BLaER1 (cell line): ENCODE data around the gene NAB1.

ENCODE experiments used
- H3K27ac ChIP-seq: shearing (Covaris generic); formaldehyde crosslinking; 2 replicates; pipeline ENCODE4 v1.8.1; 2022
- H3K27me3 ChIP-seq: shearing (Covaris generic); formaldehyde crosslinking; 2 replicates; pipeline ENCODE4 v1.8.1; 2022
- H3K36me3 ChIP-seq: shearing (Covaris generic); formaldehyde crosslinking; 2 replicates; pipeline ENCODE4 v1.8.1; 2022
- H3K4me1 ChIP-seq: shearing (Covaris generic); formaldehyde crosslinking; 2 replicates; pipeline ENCODE4 v1.8.1; 2022
- H3K4me2 ChIP-seq: shearing (Covaris generic); formaldehyde crosslinking; 2 replicates; pipeline ENCODE4 v1.8.1; 2022
- H3K4me3 ChIP-seq: shearing (Covaris generic); formaldehyde crosslinking; 2 replicates; pipeline ENCODE4 v1.8.1; 2022
- H3K9ac ChIP-seq: shearing (Covaris generic); formaldehyde crosslinking; 2 replicates; pipeline ENCODE4 v1.8.1; 2022
- H3K9me3 ChIP-seq: shearing (Covaris generic); formaldehyde crosslinking; 2 replicates; pipeline ENCODE4 v1.8.1; 2022
- H4K20me1 ChIP-seq: shearing (Covaris generic); formaldehyde crosslinking; 2 replicates; pipeline ENCODE4 v1.8.1; 2022
- Cebpa-rat ChIP-seq: shearing (Covaris generic); IDR thresholded peaks from 2 replicates; pipeline ENCODE4 v1.8.1; 2022

The NAB1 gene

DNA sequence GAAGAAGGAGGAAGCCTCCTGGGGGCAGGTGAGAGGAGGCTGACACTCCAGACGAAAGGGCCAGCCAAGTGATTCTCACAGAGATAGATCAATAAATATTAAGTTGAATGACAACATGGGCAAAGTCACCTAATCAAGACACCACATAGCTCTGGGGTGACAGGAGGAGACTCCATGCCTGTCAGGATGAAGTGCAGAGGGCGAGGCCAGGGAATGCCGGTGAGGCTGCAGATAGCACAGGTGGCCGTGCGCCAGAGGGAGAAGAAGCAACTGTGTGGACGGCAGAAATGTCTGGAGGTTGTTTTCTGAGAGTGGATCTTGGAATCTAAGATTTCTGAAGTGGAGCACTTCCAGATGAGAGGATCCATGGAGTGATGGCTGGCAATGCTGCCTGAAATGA is 71.4 kb downstream of the NAB1 start:
- H3K4me1 ChIP-seq, result peaks cover 27% of the 10 kb centered on the region
- no peaks in the 10 kb centered on the region for H4K20me1 ChIP-seq
- H3K9me3 ChIP-seq, result peaks cover 12% of the 10 kb centered on the region
- H3K4me2 ChIP-seq, result no peak overlapping the region
- H3K27ac ChIP-seq, result no peak overlapping the region
- no peaks in the 10 kb centered on the region for H3K36me3 ChIP-seq
- no peaks in the 10 kb centered on the region for H3K27me3 ChIP-seq
- H3K9ac ChIP-seq, result no peak overlapping the region
- TF ChIP-seq Cebpa-rat, result no peak
- no peak overlapping the region for H3K4me3 ChIP-seq

- Histone ChIP-seq H4K20me1 (no peaks in the 10 kb centered on the region), H3K4me2 (no peak overlapping the region), H3K27ac (no peak overlapping the region), H3K36me3 (no peaks in the 10 kb centered on the region), H3K9me3 (peaks cover 10% of the 10 kb centered on the region), H3K27me3 (no peaks in the 10 kb centered on the region), H3K4me1 (peaks cover 27% of the 10 kb centered on the region), H3K4me3 (no peak overlapping the region), H3K9ac (no peak overlapping the region)
- TF ChIP-seq Cebpa-rat, result no peak
Observed at GRCh38 chr2:190720691-190721090, 71.8 kb downstream of the NAB1 start.

- no peak overlapping the region for H3K9ac ChIP-seq
- no peak overlapping the region for H3K4me3 ChIP-seq
Observed at GRCh38 chr2:190722061-190722759, 73.3 kb downstream of the NAB1 start.

GRCh38 chr2:190722835-190723234 is 74.0 kb downstream of the NAB1 start:
- Histone ChIP-seq H3K4me3 (no peak overlapping the region), H3K27me3 (no peaks in the 10 kb centered on the region), H3K4me1 (peaks cover 19% of the 10 kb centered on the region), H3K4me2 (no peak overlapping the region), H3K9ac (no peak overlapping the region), H3K9me3 (no peaks in the 10 kb centered on the region), H3K27ac (no peak overlapping the region), H3K36me3 (no peaks in the 10 kb centered on the region), H4K20me1 (no peaks in the 10 kb centered on the region)
- TF ChIP-seq Cebpa-rat, result no peak

More at GRCh38 chr2:190722061-190722759, 73.3 kb downstream of the NAB1 start:
- peaks cover 25% of the 10 kb centered on the region for H3K4me1 ChIP-seq
- no peak overlapping the region for H3K27ac ChIP-seq
- H3K4me2 ChIP-seq, result no peak overlapping the region
- no peaks in the 10 kb centered on the region for H4K20me1 ChIP-seq
- no peak for TF ChIP-seq Cebpa-rat
- H3K27me3 ChIP-seq, result no peaks in the 10 kb centered on the region
- no peaks in the 10 kb centered on the region for H3K36me3 ChIP-seq
- no peaks in the 10 kb centered on the region for H3K9me3 ChIP-seq

GRCh38 chr2:190723397-190724090 is 74.7 kb downstream of the NAB1 start:
- no peak overlapping the region for H3K27ac ChIP-seq
- H3K9ac ChIP-seq, result no peak overlapping the region
- H3K4me2 ChIP-seq, result no peak overlapping the region
- no peaks in the 10 kb centered on the region for H3K36me3 ChIP-seq
- no peak for TF ChIP-seq Cebpa-rat
- no peaks in the 10 kb centered on the region for H3K9me3 ChIP-seq
- H4K20me1 ChIP-seq, result no peaks in the 10 kb centered on the region
- H3K27me3 ChIP-seq, result no peaks in the 10 kb centered on the region
- no peak overlapping the region for H3K4me3 ChIP-seq
- peaks cover 12% of the 10 kb centered on the region for H3K4me1 ChIP-seq

DNA sequence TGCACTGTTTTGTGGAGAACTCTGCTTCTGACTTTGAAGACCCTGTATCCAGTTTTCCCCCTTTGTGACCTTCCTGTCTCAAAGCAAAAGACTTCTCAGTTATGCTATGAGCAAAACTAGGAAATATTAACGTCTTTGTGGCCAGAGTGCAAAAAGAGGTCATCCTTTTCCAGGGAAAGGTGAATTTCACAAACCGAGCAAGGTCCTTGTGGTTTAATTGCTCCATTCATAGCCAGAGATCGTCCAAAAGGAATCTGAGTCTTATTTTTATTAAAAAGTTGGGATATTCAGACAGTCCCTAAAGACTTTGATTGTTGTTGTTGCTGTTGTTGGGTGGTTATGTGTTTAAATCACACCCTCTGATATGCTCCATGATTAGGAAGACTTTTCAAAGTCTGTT is 77.4 kb downstream of the NAB1 start:
- Histone ChIP-seq H4K20me1 (no peaks in the 10 kb centered on the region), H3K9ac (no peak overlapping the region), H3K27me3 (no peaks in the 10 kb centered on the region), H3K4me1 (no peaks in the 10 kb centered on the region), H3K36me3 (no peaks in the 10 kb centered on the region), H3K4me3 (no peak overlapping the region), H3K27ac (no peak overlapping the region), H3K9me3 (no peaks in the 10 kb centered on the region), H3K4me2 (no peak overlapping the region)
- no peak for TF ChIP-seq Cebpa-rat

DNA sequence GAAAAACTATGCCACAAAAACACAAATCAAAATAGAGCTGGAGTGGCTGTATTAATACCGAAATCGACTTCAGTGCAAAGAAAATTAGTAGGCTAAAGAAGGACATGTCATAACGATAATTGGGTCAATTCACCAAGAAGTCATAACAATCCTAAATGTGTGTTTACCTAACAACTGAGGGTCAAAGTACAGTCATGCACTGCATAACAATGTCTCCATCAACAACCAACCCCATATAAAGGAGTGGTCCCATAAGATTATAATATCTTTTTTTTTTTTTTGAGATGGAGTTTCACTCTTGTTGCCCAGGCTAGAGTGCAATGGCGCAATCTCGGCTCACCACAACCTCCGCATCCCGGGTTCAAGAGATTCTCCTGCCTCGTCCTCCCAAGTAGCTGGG is 87.5 kb downstream of the NAB1 start:
- Histone ChIP-seq H3K36me3 (no peaks in the 10 kb centered on the region), H4K20me1 (no peaks in the 10 kb centered on the region), H3K4me3 (no peak overlapping the region), H3K4me2 (no peak overlapping the region), H3K4me1 (0 out of 2 replicates have a peak, but pooled peaks cover 5% of the 10 kb centered on the region), H3K9me3 (no peaks in the 10 kb centered on the region), H3K9ac (no peak overlapping the region), H3K27me3 (no peaks in the 10 kb centered on the region), H3K27ac (no peak overlapping the region)
- no peak for TF ChIP-seq Cebpa-rat

DNA sequence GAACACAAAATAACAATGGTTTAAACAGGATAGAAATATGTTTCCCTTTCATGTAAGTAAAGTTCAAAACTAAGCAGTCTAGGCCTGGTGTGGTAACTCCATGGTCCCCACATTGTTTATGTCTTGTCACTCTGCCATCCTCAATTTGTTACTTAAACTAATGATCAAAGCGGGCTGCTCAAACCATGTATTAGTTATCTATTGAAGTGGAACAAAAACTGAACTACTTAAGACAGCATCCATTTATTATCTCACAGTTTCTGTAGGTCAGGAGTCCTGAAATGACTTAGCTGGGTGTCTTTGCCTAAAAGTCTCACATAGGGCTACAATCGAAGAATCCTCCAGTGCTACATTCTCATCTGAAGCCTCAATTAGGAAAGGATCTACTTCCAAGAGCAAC is 91.6 kb downstream of the NAB1 start:
- Histone ChIP-seq H3K4me2 (no peak overlapping the region), H3K27ac (no peak overlapping the region), H3K4me1 (no peaks in the 10 kb centered on the region), H3K27me3 (no peaks in the 10 kb centered on the region), H3K9ac (no peak overlapping the region), H3K9me3 (no peaks in the 10 kb centered on the region), H3K4me3 (no peak overlapping the region), H3K36me3 (no peaks in the 10 kb centered on the region), H4K20me1 (no peaks in the 10 kb centered on the region)
- TF ChIP-seq Cebpa-rat, result no peak
